Mesendoderm (in vitro differentiated cells): Measurements from ENCODE around the gene TRPC6.

ENCODE experiments used
- DNase-seq: peaks from one replicate; pipeline ENCODE4 v3.0.0; 2013
- H2AK5ac ChIP-seq: 2 replicates; pipeline ENCODE4 v1.6.1; 2013; ENCODE audit warnings: low read length, inconsistent platforms
- H2BK120ac ChIP-seq: 2 replicates; pipeline ENCODE4 v1.6.1; 2013; ENCODE audit warnings: low read depth, mild to moderate bottlenecking, low read length, moderate library complexity, mixed read lengths
- H2BK15ac ChIP-seq: replicated peaks from 2 replicates; pipeline ENCODE4 v1.6.1; 2013; ENCODE audit warnings: low read depth, mild to moderate bottlenecking, moderate library complexity
- H2BK5ac ChIP-seq: 2 replicates; pipeline ENCODE4 v1.6.1; 2013; ENCODE audit warnings: low read length, inconsistent platforms
- H3K18ac ChIP-seq: 2 replicates; pipeline ENCODE4 v1.6.1; 2013; ENCODE audit warnings: mild to moderate bottlenecking, low read length, mixed read lengths
- H3K23ac ChIP-seq: one replicate; pipeline ENCODE4 v1.6.1; 2013; ENCODE audit warnings: low read length
- H3K27ac ChIP-seq: 2 replicates; pipeline ENCODE4 v1.5.1; 2013; ENCODE audit warnings: low read depth, mild to moderate bottlenecking, inconsistent platforms, low read length, moderate library complexity
- H3K27me3 ChIP-seq: 2 replicates; pipeline ENCODE4 v1.6.1; 2013; ENCODE audit warnings: low read length, control low read depth, mild to moderate bottlenecking, inconsistent platforms; ENCODE audit not compliant: insufficient read depth, poor library complexity
- H3K36me3 ChIP-seq: 2 replicates; pipeline ENCODE4 v1.6.1; 2013; ENCODE audit warnings: low read length, inconsistent platforms; ENCODE audit not compliant: control insufficient read depth, insufficient read depth
- H3K4ac ChIP-seq: one replicate; pipeline ENCODE4 v1.6.1; 2013; ENCODE audit warnings: low read depth, mild to moderate bottlenecking, low read length, moderate library complexity
- H3K4me1 ChIP-seq: 2 replicates; pipeline ENCODE4 v1.6.1; 2013; ENCODE audit warnings: low read depth, low read length, inconsistent platforms; ENCODE audit not compliant: control insufficient read depth
- H3K4me2 ChIP-seq: 2 replicates; pipeline ENCODE4 v1.6.1; 2013; ENCODE audit warnings: low read length
- H3K4me3 ChIP-seq: 2 replicates; pipeline ENCODE4 v1.5.1; 2013; ENCODE audit warnings: mild to moderate bottlenecking, low read length
- H3K56ac ChIP-seq: one replicate; pipeline ENCODE4 v1.6.1; 2013; ENCODE audit warnings: low read length
- H3K79me1 ChIP-seq: 2 replicates; pipeline ENCODE4 v1.6.1; 2013; ENCODE audit warnings: low read length, inconsistent platforms
- H3K79me2 ChIP-seq: 2 replicates; pipeline ENCODE4 v1.6.1; 2013; ENCODE audit warnings: mild to moderate bottlenecking, low read length; ENCODE audit not compliant: control insufficient read depth, insufficient read depth
- H3K9ac ChIP-seq: 2 replicates; pipeline ENCODE4 v1.6.1; 2013; ENCODE audit warnings: low read length, inconsistent platforms
- H4K5ac ChIP-seq: one replicate; pipeline ENCODE4 v1.6.1; 2013; ENCODE audit warnings: low read length
- H4K8ac ChIP-seq: one replicate; pipeline ENCODE4 v1.6.1; 2013; ENCODE audit warnings: low read depth, mild to moderate bottlenecking, control low read depth, low read length, moderate library complexity
- whole genome bisulfite sequencing: extraction: QIAGEN DNeasy Blood & Tissue Kit; methylation state at CpG from one replicate; pipeline ENCODE4 v1.1.7; 2013; ENCODE audit warnings: low lambda C conversion rate, missing lambda C conversion rate; ENCODE audit not compliant: insufficient coverage; ENCODE audit errors: extremely low coverage; 5-methylcytosine and 5-hydroxymethylcytosine counted together

The TRPC6 gene

GRCh38 chr11:101498891-101499290, 84.9 kb downstream of the TRPC6 start:
- H3K18ac ChIP-seq = no peak overlapping the region
- no peak overlapping the region for H4K5ac ChIP-seq
- no peaks in the 10 kb centered on the region for H3K4me1 ChIP-seq
- WGBS = no CpG with 5 or more reads among the region's 1 CpG
- no peak overlapping the region for H3K23ac ChIP-seq
- no peaks in the 10 kb centered on the region for H3K79me1 ChIP-seq
- no peak overlapping the region for H2BK120ac ChIP-seq
- no peak overlapping the region for H2AK5ac ChIP-seq
- H3K56ac ChIP-seq = no peak overlapping the region
- H3K4ac ChIP-seq = no peak overlapping the region
- no peak for DNase-seq
- no peaks in the 10 kb centered on the region for H3K79me2 ChIP-seq
- H4K8ac ChIP-seq = no peak overlapping the region
- H3K4me2 ChIP-seq = no peak overlapping the region
- no peak overlapping the region for H2BK5ac ChIP-seq
- H3K9ac ChIP-seq = no peak overlapping the region
- H3K36me3 ChIP-seq = no peaks in the 10 kb centered on the region
- no peak overlapping the region for H3K27ac ChIP-seq
- no peak overlapping the region for H3K4me3 ChIP-seq
- H3K27me3 ChIP-seq = no peaks in the 10 kb centered on the region
- H2BK15ac ChIP-seq = no peak overlapping the region

GRCh38 chr11:101497291-101497690, 86.5 kb downstream of the TRPC6 start:
- no peaks in the 10 kb centered on the region for H3K4me1 ChIP-seq
- DNase-seq = no peak
- H3K36me3 ChIP-seq = no peaks in the 10 kb centered on the region
- no peak overlapping the region for H3K9ac ChIP-seq
- no peak overlapping the region for H3K56ac ChIP-seq
- H3K27me3 ChIP-seq = no peaks in the 10 kb centered on the region
- H2AK5ac ChIP-seq = no peak overlapping the region
- no peak overlapping the region for H3K18ac ChIP-seq
- H2BK15ac ChIP-seq = no peak overlapping the region
- no peak overlapping the region for H2BK120ac ChIP-seq
- H3K4me3 ChIP-seq = no peak overlapping the region
- no peak overlapping the region for H4K8ac ChIP-seq
- no peaks in the 10 kb centered on the region for H3K79me1 ChIP-seq
- H3K27ac ChIP-seq = no peak overlapping the region
- no CpG with 5 or more reads among the region's 5 CpGs for WGBS
- no peak overlapping the region for H3K4ac ChIP-seq
- H3K79me2 ChIP-seq = no peaks in the 10 kb centered on the region
- H4K5ac ChIP-seq = no peak overlapping the region
- H3K4me2 ChIP-seq = no peak overlapping the region
- H3K23ac ChIP-seq = no peak overlapping the region
- H2BK5ac ChIP-seq = no peak overlapping the region

GRCh38 chr11:101487775-101488174, 96.0 kb downstream of the TRPC6 start:
- Histone ChIP-seq H3K4me3 (no peak overlapping the region), H3K4ac (no peak overlapping the region), H3K9ac (no peak overlapping the region), H2AK5ac (no peak overlapping the region), H4K5ac (no peak overlapping the region), H3K27ac (no peak overlapping the region), H2BK15ac (no peak overlapping the region), H4K8ac (no peak overlapping the region), H3K79me2 (no peaks in the 10 kb centered on the region), H3K4me1 (no peaks in the 10 kb centered on the region), H3K79me1 (no peaks in the 10 kb centered on the region), H3K56ac (no peak overlapping the region), H3K4me2 (no peak overlapping the region), H2BK120ac (no peak overlapping the region), H3K27me3 (no peaks in the 10 kb centered on the region), H2BK5ac (no peak overlapping the region), H3K18ac (no peak overlapping the region), H3K23ac (no peak overlapping the region), H3K36me3 (no peaks in the 10 kb centered on the region)
- no peak for DNase-seq
- no CpG with 5 or more reads among the region's 2 CpGs for WGBS

- Histone ChIP-seq H4K8ac (no peak overlapping the region), H3K56ac (no peak overlapping the region), H2BK15ac (no peak overlapping the region), H2BK5ac (no peak overlapping the region), H2BK120ac (no peak overlapping the region), H3K4me3 (no peak overlapping the region), H3K23ac (no peak overlapping the region), H3K4me2 (no peak overlapping the region), H3K9ac (no peak overlapping the region), H4K5ac (no peak overlapping the region), H3K4ac (no peak overlapping the region), H3K79me2 (no peaks in the 10 kb centered on the region), H3K4me1 (no peaks in the 10 kb centered on the region), H3K27me3 (no peaks in the 10 kb centered on the region), H3K36me3 (no peaks in the 10 kb centered on the region), H3K27ac (no peak overlapping the region), H3K79me1 (no peaks in the 10 kb centered on the region), H2AK5ac (no peak overlapping the region), H3K18ac (no peak overlapping the region)
- DNase-seq = no peak
- no CpG with 5 or more reads among the region's 4 CpGs for WGBS
Measured at GRCh38 chr11:101482556-101483124, 101.2 kb downstream of the TRPC6 start.

- H3K4me3 ChIP-seq = no peak overlapping the region
- H2AK5ac ChIP-seq = no peak overlapping the region
- H3K27me3 ChIP-seq = no peaks in the 10 kb centered on the region
- WGBS = no CpG with 5 or more reads among the region's 13 CpGs
- H2BK120ac ChIP-seq = no peak overlapping the region
- no peak overlapping the region for H2BK5ac ChIP-seq
- no peak overlapping the region for H4K5ac ChIP-seq
- H3K4me2 ChIP-seq = no peak overlapping the region
- peak; percentile 63 for DNase-seq
- no peak overlapping the region for H3K4ac ChIP-seq
- H2BK15ac ChIP-seq = no peak overlapping the region
- no peak overlapping the region for H4K8ac ChIP-seq
- H3K18ac ChIP-seq = no peak overlapping the region
- H3K79me2 ChIP-seq = no peaks in the 10 kb centered on the region
- H3K23ac ChIP-seq = peak overlapping the region; percentile 72
- H3K56ac ChIP-seq = peak overlapping the region; percentile 22
- H3K27ac ChIP-seq = no peak overlapping the region
- no peaks in the 10 kb centered on the region for H3K79me1 ChIP-seq
- H3K4me1 ChIP-seq = no peaks in the 10 kb centered on the region
- H3K9ac ChIP-seq = no peak overlapping the region
- H3K36me3 ChIP-seq = no peaks in the 10 kb centered on the region
Measured at GRCh38 chr11:101478587-101479369, 105.0 kb downstream of the TRPC6 start.
